Peyer's patch (tissue), 4 donors: ENCODE measurements around the gene TMEM38A.

Experiments used
- POLR2A ChIP-seq, 2 donors: fragments of 450-650 bp; IDR thresholded peaks; one replicate each; pipeline ENCODE4 v1.5.1; 2017; ENCODE audit warnings: antibody characterized with exemption in 2 of 2, mild to moderate bottlenecking in 2 of 2, moderate library complexity in 2 of 2
- TF ChIP-seq, protein P1 (sequence below), 6 experiments: fragments of 450-650 bp in 4 of 6; fragments of 200-600 bp in 2 of 6; sonication (generic) in 1 of 6; IDR thresholded peaks; one replicate each; pipeline ENCODE4 v1.5.1; 2017 to 2019; ENCODE audit warnings: antibody characterized with exemption in 6 of 6, mild to moderate bottlenecking in 3 of 6, moderate library complexity in 1 of 6

DNA sequence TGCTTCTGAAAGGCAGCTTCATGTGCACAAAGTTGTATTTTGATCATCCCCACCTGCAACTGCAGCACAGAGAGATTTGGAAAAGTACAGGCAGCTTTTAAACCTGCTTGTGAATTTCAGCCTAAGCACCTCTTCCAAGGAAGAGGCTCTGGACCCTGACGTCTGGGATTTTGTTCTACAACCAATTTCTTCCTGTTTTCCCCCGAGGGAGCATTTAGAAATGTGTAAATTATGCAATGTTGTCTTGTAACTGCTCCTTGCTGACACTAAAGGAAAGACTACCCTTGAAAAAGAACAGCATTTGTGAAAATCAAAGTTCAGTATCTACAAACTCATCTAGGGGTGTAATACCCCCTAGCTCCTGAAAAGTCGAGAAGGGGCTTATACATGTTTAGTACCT, 48.3 kb upstream of the TMEM38A start:
- TF ChIP-seq, protein P1, sequence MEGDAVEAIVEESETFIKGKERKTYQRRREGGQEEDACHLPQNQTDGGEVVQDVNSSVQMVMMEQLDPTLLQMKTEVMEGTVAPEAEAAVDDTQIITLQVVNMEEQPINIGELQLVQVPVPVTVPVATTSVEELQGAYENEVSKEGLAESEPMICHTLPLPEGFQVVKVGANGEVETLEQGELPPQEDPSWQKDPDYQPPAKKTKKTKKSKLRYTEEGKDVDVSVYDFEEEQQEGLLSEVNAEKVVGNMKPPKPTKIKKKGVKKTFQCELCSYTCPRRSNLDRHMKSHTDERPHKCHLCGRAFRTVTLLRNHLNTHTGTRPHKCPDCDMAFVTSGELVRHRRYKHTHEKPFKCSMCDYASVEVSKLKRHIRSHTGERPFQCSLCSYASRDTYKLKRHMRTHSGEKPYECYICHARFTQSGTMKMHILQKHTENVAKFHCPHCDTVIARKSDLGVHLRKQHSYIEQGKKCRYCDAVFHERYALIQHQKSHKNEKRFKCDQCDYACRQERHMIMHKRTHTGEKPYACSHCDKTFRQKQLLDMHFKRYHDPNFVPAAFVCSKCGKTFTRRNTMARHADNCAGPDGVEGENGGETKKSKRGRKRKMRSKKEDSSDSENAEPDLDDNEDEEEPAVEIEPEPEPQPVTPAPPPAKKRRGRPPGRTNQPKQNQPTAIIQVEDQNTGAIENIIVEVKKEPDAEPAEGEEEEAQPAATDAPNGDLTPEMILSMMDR (IDR thresholded peaks at IDR 0.05): no peak
- no peak for TF ChIP-seq POLR2A (IDR thresholded peaks at IDR 0.05)
